GM23338 (cell line): ENCODE measurements around the gene STPG2. TPM values are rescaled to one million over a fixed set of nuclear protein-coding genes. Genes with fewer than 3 reads are reported as not detected.

ENCODE experiments used
- ATAC-seq: fragments of 200-7000 bp; cut with Tn5 transposase; 3 replicates; pipeline ENCODE4 v1.9.1; 2020
- DNase-seq: peaks from one replicate; pipeline ENCODE4 v3.0.0-alpha.2; 2015; ENCODE audit warnings: low spot score
- H2AFZ ChIP-seq: fragments of 200-600 bp; sonication (generic); 2 replicates; pipeline ENCODE4 v1.8.0; 2016; ENCODE audit warnings: antibody characterized with exemption, mild to moderate bottlenecking, moderate library complexity
- H3F3A ChIP-seq: fragments of 200-600 bp; sonication (generic); replicated peaks from 2 replicates; pipeline ENCODE4 v1.8.0; 2017; ENCODE audit warnings: antibody characterized with exemption, mixed run types, low read depth
- H3K27ac ChIP-seq: fragments of 200-600 bp; sonication (generic); 2 replicates; pipeline ENCODE4 v1.6.1; 2016; ENCODE audit warnings: low read depth
- H3K27me3 ChIP-seq: fragments of 200-600 bp; sonication (generic); 2 replicates; pipeline ENCODE4 v1.8.0; 2016; ENCODE audit warnings: mild to moderate bottlenecking, mixed run types, moderate library complexity; ENCODE audit not compliant: insufficient read depth
- H3K36me3 ChIP-seq: fragments of 200-600 bp; sonication (generic); 2 replicates; pipeline ENCODE4 v1.8.0; 2016; ENCODE audit warnings: mild to moderate bottlenecking; ENCODE audit not compliant: insufficient read depth
- H3K4me1 ChIP-seq: fragments of 200-600 bp; sonication (generic); 2 replicates; pipeline ENCODE4 v1.8.0; 2016; ENCODE audit warnings: mild to moderate bottlenecking, moderate library complexity; ENCODE audit not compliant: insufficient read depth
- H3K4me2 ChIP-seq: fragments of 200-600 bp; sonication (generic); 2 replicates; pipeline ENCODE4 v1.7.1; 2017; ENCODE audit warnings: mixed run types
- H3K4me3 ChIP-seq: fragments of 200-600 bp; sonication (generic); 2 replicates; pipeline ENCODE4 v1.6.1; 2016; ENCODE audit warnings: mixed run types
- H3K79me2 ChIP-seq: fragments of 200-600 bp; sonication (generic); replicated peaks from 2 replicates; pipeline ENCODE4 v1.8.0; 2017; ENCODE audit warnings: mild to moderate bottlenecking; ENCODE audit not compliant: insufficient read depth
- H3K9me2 ChIP-seq: fragments of 200-600 bp; sonication (generic); 2 replicates; pipeline ENCODE4 v1.8.0; 2017; ENCODE audit not compliant: insufficient read depth
- H4K20me1 ChIP-seq: fragments of 200-600 bp; sonication (generic); replicated peaks from 2 replicates; pipeline ENCODE4 v1.8.0; 2017; ENCODE audit warnings: mild to moderate bottlenecking; ENCODE audit not compliant: insufficient read depth
- H3K27ac Mint-ChIP-seq: 2 replicates; pipeline ENCODE4 v1.8.0; 2020; ENCODE audit warnings: inconsistent platforms, mild to moderate bottlenecking, moderate library complexity, mixed read lengths
- H3K27me3 Mint-ChIP-seq: 3 replicates; pipeline ENCODE4 v1.8.0; 2022; ENCODE audit warnings: low read depth, mild to moderate bottlenecking, moderate library complexity, mixed read lengths, inconsistent platforms; ENCODE audit not compliant: insufficient read depth, poor library complexity
- H3K36me3 Mint-ChIP-seq: 3 replicates; pipeline ENCODE4 v1.8.0; 2021; ENCODE audit warnings: low read depth, mild to moderate bottlenecking, inconsistent platforms, moderate library complexity, mixed read lengths
- H3K4me1 Mint-ChIP-seq: 3 replicates; pipeline ENCODE4 v1.8.0; 2020; ENCODE audit warnings: mild to moderate bottlenecking, inconsistent platforms, mixed read lengths
- H3K4me3 Mint-ChIP-seq: 3 replicates; pipeline ENCODE4 v1.8.0; 2021; ENCODE audit warnings: moderate library complexity, mild to moderate bottlenecking, inconsistent platforms, mixed read lengths
- H3K9me3 Mint-ChIP-seq: 3 replicates; pipeline ENCODE4 v1.8.0; 2020; ENCODE audit warnings: moderate library complexity, mild to moderate bottlenecking, inconsistent platforms, mixed read lengths
- CREB1 ChIP-seq: fragments of 250-450 bp; sonication (Bioruptor Pico); IDR thresholded peaks from 2 replicates; pipeline ENCODE4 v1.5.0; 2020; ENCODE audit warnings: low read depth, mild to moderate bottlenecking, moderate library complexity
- EZH2phosphoT487 ChIP-seq: fragments of 200-600 bp; sonication (generic); IDR thresholded peaks from one replicate; pipeline ENCODE4 v1.8.1; 2018; ENCODE audit warnings: antibody characterized with exemption; ENCODE audit not compliant: unreplicated experiment
- JUNB ChIP-seq: IDR thresholded peaks from one replicate; pipeline ENCODE4 v1.6.1; 2016; ENCODE audit warnings: antibody characterized with exemption; ENCODE audit not compliant: unreplicated experiment
- NANOG ChIP-seq: IDR thresholded peaks from 2 replicates; pipeline ENCODE4 v1.6.1; 2016; ENCODE audit warnings: antibody characterized with exemption, borderline replicate concordance
- POLR2AphosphoS5 ChIP-seq: IDR thresholded peaks from 2 replicates; pipeline ENCODE4 v1.6.1; 2016; ENCODE audit warnings: antibody characterized with exemption, low read depth
- STAT1 ChIP-seq: IDR thresholded peaks from one replicate; pipeline ENCODE4 v1.6.1; 2016; ENCODE audit warnings: antibody characterized with exemption; ENCODE audit not compliant: unreplicated experiment
- ZNF114 ChIP-seq: fragments of 250-450 bp; sonication (Bioruptor Pico); IDR thresholded peaks from 2 replicates; pipeline ENCODE4 v1.5.0; 2020; ENCODE audit warnings: mild to moderate bottlenecking, moderate library complexity
- ZNF331 ChIP-seq: fragments of 250-450 bp; sonication (Bioruptor Pico); IDR thresholded peaks from 2 replicates; pipeline ENCODE4 v1.5.0; 2020; ENCODE audit warnings: low read depth, mild to moderate bottlenecking, moderate library complexity
- polyA plus RNA-seq: library from polyadenylated mRNA; unstranded; fragments of >200 nt; fragmentation: Nextera tagmentation; extraction: Ambion mirVana; gene quantifications from 2 replicates; pipeline ENCODE4 v1.2.1, GENCODE V29; 2016
- total RNA-seq: library from RNA; depleted of rRNA; stranded (reverse); fragments of >200 nt; shearing (Covaris generic); gene quantifications from 2 replicates; pipeline ENCODE4 v1.2.3, GENCODE V29; 2014
- TF ChIP-seq, protein P1 (sequence below): IDR thresholded peaks from one replicate; pipeline ENCODE4 v1.6.1; 2018; ENCODE audit warnings: antibody characterized with exemption; ENCODE audit not compliant: unreplicated experiment
- TF ChIP-seq, protein P2 (sequence below): IDR thresholded peaks from 2 replicates; pipeline ENCODE4 v1.6.1; 2016; ENCODE audit warnings: antibody characterized with exemption
- TF ChIP-seq, protein P3 (sequence below), 2 experiments: fragments of 200-600 bp in 1 of 2; sonication (generic) in 1 of 2; conservative IDR thresholded peaks; 2 replicates each; pipeline versions ENCODE4 v1.5.1 to v1.6.1; 2016 to 2017; ENCODE audit warnings: antibody characterized with exemption in 2 of 2, low read depth in 2 of 2, mild to moderate bottlenecking in 2 of 2, moderate library complexity in 1 of 2

The STPG2 gene
- total and polyA plus RNA-seq, 2 experiments from 2014 or later: 0.17 to 0.32 TPM

GRCh38 chr4:98179951-98180350 is 36.7 kb upstream of the STPG2 start (continued):
- TF ChIP-seq STAT1: no peak
- TF ChIP-seq, protein P1, sequence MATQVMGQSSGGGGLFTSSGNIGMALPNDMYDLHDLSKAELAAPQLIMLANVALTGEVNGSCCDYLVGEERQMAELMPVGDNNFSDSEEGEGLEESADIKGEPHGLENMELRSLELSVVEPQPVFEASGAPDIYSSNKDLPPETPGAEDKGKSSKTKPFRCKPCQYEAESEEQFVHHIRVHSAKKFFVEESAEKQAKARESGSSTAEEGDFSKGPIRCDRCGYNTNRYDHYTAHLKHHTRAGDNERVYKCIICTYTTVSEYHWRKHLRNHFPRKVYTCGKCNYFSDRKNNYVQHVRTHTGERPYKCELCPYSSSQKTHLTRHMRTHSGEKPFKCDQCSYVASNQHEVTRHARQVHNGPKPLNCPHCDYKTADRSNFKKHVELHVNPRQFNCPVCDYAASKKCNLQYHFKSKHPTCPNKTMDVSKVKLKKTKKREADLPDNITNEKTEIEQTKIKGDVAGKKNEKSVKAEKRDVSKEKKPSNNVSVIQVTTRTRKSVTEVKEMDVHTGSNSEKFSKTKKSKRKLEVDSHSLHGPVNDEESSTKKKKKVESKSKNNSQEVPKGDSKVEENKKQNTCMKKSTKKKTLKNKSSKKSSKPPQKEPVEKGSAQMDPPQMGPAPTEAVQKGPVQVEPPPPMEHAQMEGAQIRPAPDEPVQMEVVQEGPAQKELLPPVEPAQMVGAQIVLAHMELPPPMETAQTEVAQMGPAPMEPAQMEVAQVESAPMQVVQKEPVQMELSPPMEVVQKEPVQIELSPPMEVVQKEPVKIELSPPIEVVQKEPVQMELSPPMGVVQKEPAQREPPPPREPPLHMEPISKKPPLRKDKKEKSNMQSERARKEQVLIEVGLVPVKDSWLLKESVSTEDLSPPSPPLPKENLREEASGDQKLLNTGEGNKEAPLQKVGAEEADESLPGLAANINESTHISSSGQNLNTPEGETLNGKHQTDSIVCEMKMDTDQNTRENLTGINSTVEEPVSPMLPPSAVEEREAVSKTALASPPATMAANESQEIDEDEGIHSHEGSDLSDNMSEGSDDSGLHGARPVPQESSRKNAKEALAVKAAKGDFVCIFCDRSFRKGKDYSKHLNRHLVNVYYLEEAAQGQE: no peak
- TF ChIP-seq, protein P2, sequence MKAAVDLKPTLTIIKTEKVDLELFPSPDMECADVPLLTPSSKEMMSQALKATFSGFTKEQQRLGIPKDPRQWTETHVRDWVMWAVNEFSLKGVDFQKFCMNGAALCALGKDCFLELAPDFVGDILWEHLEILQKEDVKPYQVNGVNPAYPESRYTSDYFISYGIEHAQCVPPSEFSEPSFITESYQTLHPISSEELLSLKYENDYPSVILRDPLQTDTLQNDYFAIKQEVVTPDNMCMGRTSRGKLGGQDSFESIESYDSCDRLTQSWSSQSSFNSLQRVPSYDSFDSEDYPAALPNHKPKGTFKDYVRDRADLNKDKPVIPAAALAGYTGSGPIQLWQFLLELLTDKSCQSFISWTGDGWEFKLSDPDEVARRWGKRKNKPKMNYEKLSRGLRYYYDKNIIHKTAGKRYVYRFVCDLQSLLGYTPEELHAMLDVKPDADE: no peak
- no peak for TF ChIP-seq JUNB

DNA sequence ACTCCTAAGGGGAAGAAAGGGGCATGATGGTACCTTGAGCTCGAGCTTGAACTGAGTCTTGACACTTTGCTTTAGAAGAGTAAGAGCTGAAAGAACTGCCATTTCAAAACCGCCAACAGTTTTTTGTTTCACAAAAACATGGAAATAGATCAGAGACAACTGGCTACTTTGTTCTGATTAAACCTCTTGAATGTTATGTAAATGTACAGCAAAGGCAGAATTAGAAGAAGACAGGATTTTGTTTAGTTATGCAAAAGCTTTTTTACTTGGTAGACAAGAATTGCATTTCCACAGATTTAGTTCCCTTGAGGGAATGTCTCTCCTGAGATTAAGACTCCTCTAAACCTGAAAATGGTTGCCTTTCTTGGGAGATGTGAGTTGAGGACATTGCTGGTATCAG is 33.3 kb upstream of the STPG2 start:
- Histone ChIP-seq H3F3A (no peaks in the 10 kb centered on the region), H3K27me3 (no peaks in the 10 kb centered on the region), H3K4me1 (peaks cover 33% of the 10 kb centered on the region), H3K79me2 (no peaks in the 10 kb centered on the region), H3K27ac (peak overlapping the region; percentile 40; the same call in 1 of the 2 replicates), H4K20me1 (no peaks in the 10 kb centered on the region), H3K36me3 (no peaks in the 10 kb centered on the region), H3K4me2 (peak overlapping the region; percentile 67), H3K9me2 (peaks cover 10% of the 10 kb centered on the region; the same call in 1 of the 2 replicates), H2AFZ (peak overlapping the region; percentile 6; the same call in 1 of the 2 replicates), H3K4me3 (peak overlapping the region; percentile 10; the same call in 1 of the 2 replicates)
- TF ChIP-seq NANOG (peak; percentile 58; the same call in 1 of the 2 replicates), EZH2phosphoT487 (no peak)
- H3K27ac Mint-ChIP-seq: no peak overlapping the region
- H3K36me3 Mint-ChIP-seq: no peaks in the 10 kb centered on the region; the same call in 2 of the 3 replicates
- H3K27me3 Mint-ChIP-seq: no peaks in the 10 kb centered on the region
- no peaks in the 10 kb centered on the region; the same call in 2 of the 3 replicates for H3K9me3 Mint-ChIP-seq
- no peak for ATAC-seq
- DNase-seq: no peak
- no peak overlapping the region for H3K4me3 Mint-ChIP-seq
- peaks cover 24% of the 10 kb centered on the region for H3K4me1 Mint-ChIP-seq

- no peak overlapping the region for H3K27ac Mint-ChIP-seq
- no peaks in the 10 kb centered on the region for H3F3A ChIP-seq
- no peak overlapping the region for H3K27ac ChIP-seq
- peak overlapping the region; percentile 25; the same call in 1 of the 2 replicates for H3K4me2 ChIP-seq
- no peaks in the 10 kb centered on the region for H3K9me2 ChIP-seq
- DNase-seq (no peak), ATAC-seq (no peak)
- no peak overlapping the region for H3K4me3 ChIP-seq
- H3K4me1 ChIP-seq: peaks cover 20% of the 10 kb centered on the region
- H3K4me3 Mint-ChIP-seq: no peak overlapping the region
- no peaks in the 10 kb centered on the region for H3K79me2 ChIP-seq
- no peaks in the 10 kb centered on the region for H3K27me3 Mint-ChIP-seq
- H3K27me3 ChIP-seq: no peaks in the 10 kb centered on the region
- H4K20me1 ChIP-seq: no peaks in the 10 kb centered on the region
- peaks cover 16% of the 10 kb centered on the region; the same call in 2 of the 3 replicates for H3K4me1 Mint-ChIP-seq
- H3K36me3 ChIP-seq: no peaks in the 10 kb centered on the region
- no peaks in the 10 kb centered on the region; the same call in 2 of the 3 replicates for H3K36me3 Mint-ChIP-seq
- no peaks in the 10 kb centered on the region; the same call in 2 of the 3 replicates for H3K9me3 Mint-ChIP-seq
- H2AFZ ChIP-seq: no peak overlapping the region
- TF ChIP-seq, protein P1: no peak
- TF ChIP-seq ZNF331 (CRISPR knock-in tag) (no peak), POLR2AphosphoS5 (no peak), CREB1 (CRISPR knock-in tag) (no peak), EZH2phosphoT487 (no peak), ZNF114 (CRISPR knock-in tag) (no peak), NANOG (no peak), JUNB (no peak), STAT1 (no peak)
- TF ChIP-seq, protein P3, sequence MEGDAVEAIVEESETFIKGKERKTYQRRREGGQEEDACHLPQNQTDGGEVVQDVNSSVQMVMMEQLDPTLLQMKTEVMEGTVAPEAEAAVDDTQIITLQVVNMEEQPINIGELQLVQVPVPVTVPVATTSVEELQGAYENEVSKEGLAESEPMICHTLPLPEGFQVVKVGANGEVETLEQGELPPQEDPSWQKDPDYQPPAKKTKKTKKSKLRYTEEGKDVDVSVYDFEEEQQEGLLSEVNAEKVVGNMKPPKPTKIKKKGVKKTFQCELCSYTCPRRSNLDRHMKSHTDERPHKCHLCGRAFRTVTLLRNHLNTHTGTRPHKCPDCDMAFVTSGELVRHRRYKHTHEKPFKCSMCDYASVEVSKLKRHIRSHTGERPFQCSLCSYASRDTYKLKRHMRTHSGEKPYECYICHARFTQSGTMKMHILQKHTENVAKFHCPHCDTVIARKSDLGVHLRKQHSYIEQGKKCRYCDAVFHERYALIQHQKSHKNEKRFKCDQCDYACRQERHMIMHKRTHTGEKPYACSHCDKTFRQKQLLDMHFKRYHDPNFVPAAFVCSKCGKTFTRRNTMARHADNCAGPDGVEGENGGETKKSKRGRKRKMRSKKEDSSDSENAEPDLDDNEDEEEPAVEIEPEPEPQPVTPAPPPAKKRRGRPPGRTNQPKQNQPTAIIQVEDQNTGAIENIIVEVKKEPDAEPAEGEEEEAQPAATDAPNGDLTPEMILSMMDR (conservative IDR thresholded peaks at IDR 0.05; ENCODE audit: low read depth in 2 of 2): no peak
Observed at GRCh38 chr4:98170035-98170434, 26.8 kb upstream of the STPG2 start.
